A549 (cell line): ENCODE data around the gene OR10G4. TPM values are rescaled to one million over a fixed set of nuclear protein-coding genes. Genes with fewer than 3 reads are reported as not detected.

Experiments used
- ATAC-seq, 2 experiments: fragments of 200-7000 bp in 1 of 2; fragments of >200 bp in 1 of 2; cut with Nextera tagmentation in 1 of 2; cut with Tn5 transposase in 1 of 2; 3 replicates each; pipeline versions ENCODE4 v1.8.0 to v1.9.1; 2018 to 2020; ENCODE audit warnings: mild to moderate bottlenecking in 1 of 2, moderate library complexity in 1 of 2
- CTCF ChIA-PET: fragments of 300-600 bp; sonication (Branson Sonifier 250); formaldehyde crosslinking; extraction: SDS; loops from one replicate; lab custom pipeline; 2021; ENCODE audit warnings: antibody characterized with exemption, inconsistent platforms; lab: Yijun Ruan, JAX
- POLR2A ChIA-PET: fragments of 350-600 bp; formaldehyde crosslinking; extraction: SDS; loops from one replicate; lab custom pipeline; 2021; ENCODE audit warnings: antibody characterized with exemption, inconsistent platforms; lab: Yijun Ruan, JAX
- DNase-seq, 2 experiments: peaks; one replicate each; pipeline versions ENCODE4 v3.0.0 to v3.0.0-alpha.2; 2011 to 2016; ENCODE audit warnings: low read depth in 1 of 2, low spot score in 1 of 2
- FAIRE-seq: peaks from 2 replicates; lab custom pipeline; 2011; peaks lifted over from hg19 to GRCh38; lab: Jason Lieb, UNC
- H3K27ac ChIP-seq, 2 experiments: fragments of >200 bp; sonication (Bioruptor Twin); formaldehyde crosslinking; 3 replicates each; pipeline ENCODE4 v1.5.1; 2016 to 2017
- H3K4me1 ChIP-seq: fragments of >200 bp; sonication (Bioruptor Twin); formaldehyde crosslinking; 3 replicates; pipeline ENCODE4 v1.6.1; 2016
- H3K4me2 ChIP-seq: fragments of >200 bp; sonication (Bioruptor Twin); formaldehyde crosslinking; 3 replicates; pipeline ENCODE4 v1.6.1; 2016
- H3K4me3 ChIP-seq: fragments of >200 bp; sonication (Bioruptor Twin); formaldehyde crosslinking; 3 replicates; pipeline ENCODE4 v1.5.1; 2016
- H3K9me3 ChIP-seq: fragments of >200 bp; sonication (Bioruptor Twin); formaldehyde crosslinking; 3 replicates; pipeline ENCODE4 v1.6.1; 2016
- BCL3 ChIP-seq: fragments of >200 bp; sonication (Bioruptor Twin); formaldehyde crosslinking; IDR thresholded peaks from 3 replicates; pipeline ENCODE4 v1.6.1; 2016
- CBX2 ChIP-seq: fragments of 200-600 bp; sonication (generic); IDR thresholded peaks from 2 replicates; pipeline ENCODE4 v1.6.1; 2016; ENCODE audit warnings: low read depth, mild to moderate bottlenecking, borderline replicate concordance
- CTCF ChIP-seq: fragments of >200 bp; sonication (Bioruptor Twin); formaldehyde crosslinking; IDR thresholded peaks from 3 replicates; pipeline ENCODE4 v1.5.1; 2016
- E2F6 ChIP-seq: IDR thresholded peaks from 2 replicates; pipeline ENCODE4 v1.6.1; 2012; ENCODE audit warnings: low read depth, borderline replicate concordance
- ELK1 ChIP-seq: fragments of 150-350 bp; IDR thresholded peaks from 2 replicates; pipeline ENCODE4 v1.6.1; 2014; ENCODE audit warnings: low read depth, mild to moderate bottlenecking, low read length
- EP300 ChIP-seq, 2 experiments: fragments of >200 bp; sonication (Bioruptor Twin); formaldehyde crosslinking; IDR thresholded peaks; 2 replicates in 1 of 2; 3 replicates in 1 of 2; pipeline ENCODE4 v1.6.1; 2016 to 2017
- FOSL2 ChIP-seq, 2 experiments: fragments of 450-650 bp in 1 of 2; fragments of >200 bp in 1 of 2; sonication (Bioruptor Twin) in 1 of 2; formaldehyde crosslinking; IDR thresholded peaks; 2 replicates each; pipeline versions ENCODE4 v1.5.0 to v1.6.1; 2016 to 2020; ENCODE audit warnings: mild to moderate bottlenecking in 1 of 2, moderate library complexity in 1 of 2
- HDAC2 ChIP-seq: fragments of 200-600 bp; sonication (generic); IDR thresholded peaks from 2 replicates; pipeline ENCODE4 v1.6.1; 2016
- HES2 ChIP-seq: fragments of >200 bp; sonication (Bioruptor Twin); formaldehyde crosslinking; IDR thresholded peaks from 2 replicates; pipeline ENCODE4 v1.6.1; 2016
- HMGXB4 ChIP-seq: fragments of 250-450 bp; sonication (Bioruptor Pico); IDR thresholded peaks from 2 replicates; pipeline ENCODE4 v1.5.0; 2021; ENCODE audit warnings: mild to moderate bottlenecking, moderate library complexity, borderline replicate concordance
- HOXA7 ChIP-seq: fragments of 250-450 bp; sonication (Bioruptor Pico); IDR thresholded peaks from 2 replicates; pipeline ENCODE4 v1.5.0; 2020; ENCODE audit warnings: mild to moderate bottlenecking, moderate library complexity
- KDM1A ChIP-seq: fragments of 200-600 bp; sonication (generic); IDR thresholded peaks from 2 replicates; pipeline ENCODE4 v1.6.1; 2016; ENCODE audit warnings: low read depth, mild to moderate bottlenecking
- KDM5A ChIP-seq: fragments of 200-600 bp; sonication (generic); IDR thresholded peaks from 2 replicates; pipeline ENCODE4 v1.6.1; 2016; ENCODE audit warnings: antibody characterized with exemption, mild to moderate bottlenecking
- MAX ChIP-seq: IDR thresholded peaks from 2 replicates; pipeline ENCODE4 v1.6.1; 2012
- POLR2AphosphoS2 ChIP-seq: conservative IDR thresholded peaks from 2 replicates; pipeline ENCODE4 v1.6.1; 2012; ENCODE audit warnings: low read length, improper control_type of control experiment, inconsistent platforms
- REST ChIP-seq: fragments of 200-600 bp; sonication (generic); IDR thresholded peaks from 2 replicates; pipeline ENCODE4 v1.6.1; 2016; ENCODE audit warnings: antibody characterized with exemption, mild to moderate bottlenecking, moderate library complexity
- RFX5 ChIP-seq: fragments of 450-650 bp; IDR thresholded peaks from 2 replicates; pipeline ENCODE4 v1.7.1; 2014; ENCODE audit warnings: antibody characterized with exemption, mild to moderate bottlenecking, moderate library complexity
- TFCP2L1 ChIP-seq: fragments of 250-450 bp; sonication (Bioruptor Pico); IDR thresholded peaks from 2 replicates; pipeline ENCODE4 v1.5.0; 2021; ENCODE audit warnings: mild to moderate bottlenecking
- TP53 ChIP-seq: fragments of 250-450 bp; sonication (Bioruptor Pico); IDR thresholded peaks from 2 replicates; pipeline ENCODE4 v1.5.0; 2021; ENCODE audit warnings: mild to moderate bottlenecking, moderate library complexity
- ZC3H11A ChIP-seq: fragments of 450-650 bp; IDR thresholded peaks from 2 replicates; pipeline ENCODE4 v1.6.1; 2014; ENCODE audit warnings: antibody characterized with exemption, mild to moderate bottlenecking
- ZSCAN20 ChIP-seq: fragments of 250-450 bp; sonication (Bioruptor Pico); IDR thresholded peaks from 2 replicates; pipeline ENCODE4 v1.8.0; 2022; ENCODE audit warnings: mild to moderate bottlenecking, moderate library complexity
- WGBS: methylation state at CpG from one replicate; pipeline ENCODE4 v1.1.6; 2017; ENCODE audit errors: missing lambda C conversion rate; 5-methylcytosine and 5-hydroxymethylcytosine counted together
- polyA plus RNA-seq, 4 experiments: library from polyadenylated mRNA; depleted of rRNA in 3 of 4; stranded (reverse); fragments of >200 nt; fragmentation: RNase III in 1 of 4; extraction: RNeasy Plus Mini Kit Qiagen cat#74134 plus additional on column Dnase treatment in 1 of 4; gene quantifications; 2 replicates in 3 of 4; 3 replicates in 1 of 4; pipeline ENCODE4 v1.2.3, GENCODE V29; 2011 to 2017

The OR10G4 gene
- polyA plus RNA-seq, 2 of the 4 experiments (the other 2 are of a cell fraction), result not detected

GRCh38 chr11:124043420-124043819 is 30.6 kb downstream of the OR10G4 start:
- ChIA-PET POLR2A (no interaction called here), CTCF (no interaction called here)
- FAIRE-seq, result no peak
- no peak for ATAC-seq
- TF ChIP-seq CTCF (no peak), HES2 (no peak), KDM1A (no peak), KDM5A (no peak), TFCP2L1 (CRISPR knock-in tag) (no peak), ZSCAN20 (no peak), E2F6 (no peak), HOXA7 (no peak), ELK1 (no peak), BCL3 (no peak), RFX5 (no peak), HDAC2 (no peak), MAX (no peak), ZC3H11A (no peak), POLR2AphosphoS2 (no peak), EP300 (IDR thresholded peaks at IDR 0.05) (no peak)
- Histone ChIP-seq H3K4me2 (no peak overlapping the region), H3K9me3 (no peaks in the 10 kb centered on the region), H3K4me3 (no peak overlapping the region), H3K4me1 (no peaks in the 10 kb centered on the region), H3K27ac (no peak overlapping the region)
- WGBS, result 41% methylated on average over 4 of the region's 4 CpGs
- DNase-seq, result no peak

- DNase-seq, result no peak
- ChIA-PET CTCF (no interaction called here), POLR2A (no interaction called here)
- WGBS, result 0% methylated on average over 1 of the region's 1 CpG
- no peak overlapping the region for H3K27ac ChIP-seq
- ATAC-seq, result no peak
- H3K4me1 ChIP-seq, result no peaks in the 10 kb centered on the region
- H3K4me2 ChIP-seq, result no peak overlapping the region
- no peak for FAIRE-seq
- no peak overlapping the region for H3K4me3 ChIP-seq
- H3K9me3 ChIP-seq, result no peaks in the 10 kb centered on the region
- TF ChIP-seq CBX2 (no peak), REST (no peak), FOSL2 (IDR thresholded peaks at IDR 0.05) (no peak), FOSL2 (CRISPR knock-in tag; IDR thresholded peaks at IDR 0.05) (no peak), KDM1A (no peak), ZSCAN20 (no peak), TFCP2L1 (CRISPR knock-in tag) (no peak), POLR2AphosphoS2 (no peak), TP53 (CRISPR knock-in tag) (no peak), CTCF (no peak), BCL3 (no peak), HMGXB4 (CRISPR knock-in tag) (no peak)
Measured at GRCh38 chr11:124050748-124051147, 38.0 kb downstream of the OR10G4 start.
